ENCODE data around the gene CUBN. TPM values are rescaled to one million over a fixed set of nuclear protein-coding genes. Genes with fewer than 3 reads are reported as not detected.

The CUBN gene
- total and polyA plus RNA-seq, 12 donors = 0.41 to 9.3 (median 1.3) TPM

- H3K27me3 ChIP-seq = no peaks in the 10 kb centered on the region
- TF ChIP-seq, protein P1, sequence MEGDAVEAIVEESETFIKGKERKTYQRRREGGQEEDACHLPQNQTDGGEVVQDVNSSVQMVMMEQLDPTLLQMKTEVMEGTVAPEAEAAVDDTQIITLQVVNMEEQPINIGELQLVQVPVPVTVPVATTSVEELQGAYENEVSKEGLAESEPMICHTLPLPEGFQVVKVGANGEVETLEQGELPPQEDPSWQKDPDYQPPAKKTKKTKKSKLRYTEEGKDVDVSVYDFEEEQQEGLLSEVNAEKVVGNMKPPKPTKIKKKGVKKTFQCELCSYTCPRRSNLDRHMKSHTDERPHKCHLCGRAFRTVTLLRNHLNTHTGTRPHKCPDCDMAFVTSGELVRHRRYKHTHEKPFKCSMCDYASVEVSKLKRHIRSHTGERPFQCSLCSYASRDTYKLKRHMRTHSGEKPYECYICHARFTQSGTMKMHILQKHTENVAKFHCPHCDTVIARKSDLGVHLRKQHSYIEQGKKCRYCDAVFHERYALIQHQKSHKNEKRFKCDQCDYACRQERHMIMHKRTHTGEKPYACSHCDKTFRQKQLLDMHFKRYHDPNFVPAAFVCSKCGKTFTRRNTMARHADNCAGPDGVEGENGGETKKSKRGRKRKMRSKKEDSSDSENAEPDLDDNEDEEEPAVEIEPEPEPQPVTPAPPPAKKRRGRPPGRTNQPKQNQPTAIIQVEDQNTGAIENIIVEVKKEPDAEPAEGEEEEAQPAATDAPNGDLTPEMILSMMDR (IDR thresholded peaks at IDR 0.05) = no peak
- no peak for TF ChIP-seq POLR2A (IDR thresholded peaks at IDR 0.05)
- no peak overlapping the region for H3K27ac ChIP-seq
- no peak for DNase-seq
- intact Hi-C loops (cut with DNase I) = no loop called here
- no peaks in the 10 kb centered on the region for H3K9me3 ChIP-seq (replicated peaks in 1 of 3)
- H3K4me3 ChIP-seq = no peak overlapping the region
- H3K4me1 ChIP-seq (replicated peaks in 1 of 2) = no peaks in the 10 kb centered on the region
- 92 to 95% (median 93%) methylated on average over 2 of the region's 2 CpGs for WGBS, 4 donors
- no peaks in the 10 kb centered on the region for H3K36me3 ChIP-seq (replicated peaks in 1 of 2)
These were observed 245.1 kb downstream of the CUBN start for GRCh38 chr10:16884497-16884896.

DNA sequence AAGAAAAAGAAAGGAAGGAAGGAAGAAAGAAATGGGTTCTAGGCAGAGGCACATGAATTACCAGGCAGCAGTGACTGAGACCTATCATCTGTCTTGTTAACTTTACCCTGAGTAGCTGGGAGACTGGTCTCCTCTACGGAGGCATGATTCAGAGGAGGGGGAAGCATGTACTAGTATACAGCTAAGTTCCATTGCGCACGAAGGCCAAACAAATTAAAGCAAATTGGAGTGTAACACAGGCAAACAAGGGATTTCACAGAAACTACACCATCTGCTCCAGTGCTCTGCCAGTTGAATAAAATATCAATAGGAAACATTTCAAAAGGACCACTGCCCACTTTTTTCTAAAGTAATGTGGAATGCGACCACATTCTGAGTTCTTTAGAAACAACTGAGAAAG lies 246.5 kb downstream of the CUBN start:
- no peak overlapping the region for H3K27ac ChIP-seq
- H3K4me3 ChIP-seq = no peak overlapping the region
- intact Hi-C loops (cut with DNase I) = no loop called here
- 92 to 93% (median 92%) methylated on average over 4 of the region's 4 CpGs for WGBS, 4 donors
- H3K9me3 ChIP-seq (replicated peaks in 1 of 3) = no peaks in the 10 kb centered on the region
- H3K36me3 ChIP-seq (replicated peaks in 1 of 2) = no peaks in the 10 kb centered on the region
- DNase-seq = no peak
- TF ChIP-seq POLR2A (IDR thresholded peaks at IDR 0.05) = no peak
- TF ChIP-seq, protein P1 (IDR thresholded peaks at IDR 0.05) = no peak
- H3K4me1 ChIP-seq (replicated peaks in 1 of 2) = no peaks in the 10 kb centered on the region
- H3K27me3 ChIP-seq = no peaks in the 10 kb centered on the region

DNA sequence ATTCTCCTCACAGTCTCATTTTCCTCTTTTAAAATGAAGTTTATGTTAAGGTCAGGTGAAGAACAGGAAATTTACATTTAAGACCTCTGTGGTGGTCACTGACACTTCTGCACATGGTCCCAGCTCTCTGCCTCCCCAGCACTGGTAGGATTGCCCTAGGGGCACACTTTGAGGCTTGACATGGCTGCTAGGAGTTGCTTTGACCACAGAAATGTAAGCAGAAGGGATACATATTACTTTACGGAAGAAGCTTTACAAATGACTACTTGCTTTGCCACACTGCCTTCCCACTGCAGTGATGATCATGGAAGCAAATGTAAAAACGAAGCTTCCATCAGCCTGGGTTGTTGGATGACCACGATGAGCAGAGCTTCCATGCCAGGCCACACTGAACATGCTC lies 259.3 kb downstream of the CUBN start:
- WGBS, 4 donors = 88 to 100% (median 89%) methylated on average over 3 of the region's 3 CpGs
- H3K27ac ChIP-seq = no peak overlapping the region

DNA sequence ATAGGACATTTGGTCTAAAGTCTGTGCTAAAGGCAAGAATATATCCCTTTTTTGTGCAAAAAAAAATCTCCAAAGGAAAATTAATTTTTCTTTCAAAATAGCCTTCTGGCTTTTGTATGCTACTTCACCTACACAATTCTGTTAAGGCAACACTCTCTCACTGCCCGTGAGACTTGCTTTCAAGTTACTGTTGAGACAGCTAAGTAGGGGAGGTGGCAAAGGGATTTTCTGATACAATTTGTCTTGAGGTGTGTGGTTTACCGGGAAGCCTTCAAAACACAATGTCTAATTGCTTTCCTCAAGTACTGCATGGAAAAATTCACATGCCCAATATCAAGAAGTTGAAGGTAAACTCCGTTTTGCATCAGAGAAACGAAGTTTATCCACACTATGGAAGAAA lies 261.6 kb downstream of the CUBN start:
- DNase-seq = no peak
- TF ChIP-seq, protein P1 (IDR thresholded peaks at IDR 0.05) = no peak
- TF ChIP-seq POLR2A (IDR thresholded peaks at IDR 0.05) = no peak
- intact Hi-C loops (cut with DNase I) = no loop called here
- Histone ChIP-seq H3K27ac (no peak overlapping the region), H3K27me3 (no peaks in the 10 kb centered on the region), H3K9me3 (replicated peaks in 1 of 3) (no peaks in the 10 kb centered on the region), H3K4me3 (no peak overlapping the region), H3K36me3 (replicated peaks in 1 of 2) (no peaks in the 10 kb centered on the region), H3K4me1 (replicated peaks in 1 of 2) (no peaks in the 10 kb centered on the region)
- 82 to 92% (median 90%) methylated on average over 4 of the region's 4 CpGs for WGBS, 4 donors

More for the DNA sequence above, 259.3 kb downstream of the CUBN start:
- Histone ChIP-seq H3K27me3 (no peaks in the 10 kb centered on the region), H3K4me1 (replicated peaks in 1 of 2) (no peaks in the 10 kb centered on the region), H3K4me3 (no peak overlapping the region), H3K9me3 (replicated peaks in 1 of 3) (no peaks in the 10 kb centered on the region), H3K36me3 (replicated peaks in 1 of 2) (no peaks in the 10 kb centered on the region)
- TF ChIP-seq, protein P1 (IDR thresholded peaks at IDR 0.05) = no peak
- no peak for TF ChIP-seq POLR2A (IDR thresholded peaks at IDR 0.05)
- intact Hi-C loops (cut with DNase I) = no loop called here
- no peak for DNase-seq
